Measurements from ENCODE around the gene CYP19A1. TPM values are rescaled to one million over a fixed set of nuclear protein-coding genes. Genes with fewer than 3 reads are reported as not detected.

CYP19A1 gene
- total and polyA plus RNA-seq, 7 donors, result 0.10 to 0.71 (median 0.41) TPM; not detected in 4

DNA sequence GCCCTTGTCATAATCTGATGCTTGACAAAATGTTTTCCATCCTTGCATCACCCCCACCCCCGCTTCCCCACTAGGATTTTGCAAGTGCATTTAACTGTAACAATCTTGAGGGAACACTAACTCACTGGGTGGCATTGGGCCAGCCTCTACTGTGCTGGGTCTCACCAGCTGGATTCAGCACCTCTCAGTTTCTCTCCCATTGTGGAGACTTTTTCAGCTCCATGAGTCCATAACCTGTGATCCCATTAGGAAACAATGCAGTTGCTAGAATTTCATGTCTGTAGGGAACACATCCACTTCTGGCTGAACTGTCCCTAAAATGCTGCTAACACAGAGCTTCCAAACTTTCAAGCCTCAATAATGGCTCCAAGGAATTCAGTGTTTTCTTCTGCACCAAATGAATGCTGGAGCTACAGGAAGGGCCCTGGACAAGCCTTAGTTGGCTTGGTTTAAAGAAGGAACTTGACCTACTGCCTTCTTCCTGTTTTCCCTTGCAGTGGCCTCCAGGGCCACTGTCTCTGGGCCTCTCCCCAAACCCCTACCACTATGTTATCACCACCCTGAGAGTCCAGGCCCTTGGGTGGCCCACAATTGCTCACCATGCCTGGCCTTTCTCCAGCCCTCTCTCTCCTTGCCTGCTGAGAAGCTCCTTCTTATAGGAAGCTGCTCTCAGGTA is 15.6 kb downstream of the CYP19A1 start:
- WGBS, 2 donors, result 81 to 87% methylated on average over 1 of the region's 1 CpG

DNA sequence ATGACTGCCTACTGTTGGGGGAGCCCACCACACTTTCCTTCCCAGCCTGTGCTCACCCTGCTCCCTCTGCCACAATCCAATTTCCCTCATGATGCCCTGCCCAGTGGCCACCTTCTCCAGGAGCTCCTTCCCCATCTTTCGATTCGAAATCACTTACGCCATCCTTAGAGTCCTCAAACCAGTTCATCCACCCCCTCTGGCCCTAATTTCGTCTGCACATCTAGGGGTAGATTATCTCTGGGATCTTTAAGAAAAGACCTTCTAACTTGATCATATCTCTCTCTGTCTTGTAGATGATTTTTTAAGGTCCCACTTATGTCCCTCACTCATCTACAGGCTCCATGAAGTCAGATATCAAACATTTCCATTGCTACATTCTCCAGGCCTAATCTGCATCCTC is 17.1 kb downstream of the CYP19A1 start:
- no peak for TF ChIP-seq POLR2A (IDR thresholded peaks at IDR 0.05)
- no peak for TF ChIP-seq POLR2AphosphoS5 (IDR thresholded peaks at IDR 0.05)
- TF ChIP-seq, protein P1, sequence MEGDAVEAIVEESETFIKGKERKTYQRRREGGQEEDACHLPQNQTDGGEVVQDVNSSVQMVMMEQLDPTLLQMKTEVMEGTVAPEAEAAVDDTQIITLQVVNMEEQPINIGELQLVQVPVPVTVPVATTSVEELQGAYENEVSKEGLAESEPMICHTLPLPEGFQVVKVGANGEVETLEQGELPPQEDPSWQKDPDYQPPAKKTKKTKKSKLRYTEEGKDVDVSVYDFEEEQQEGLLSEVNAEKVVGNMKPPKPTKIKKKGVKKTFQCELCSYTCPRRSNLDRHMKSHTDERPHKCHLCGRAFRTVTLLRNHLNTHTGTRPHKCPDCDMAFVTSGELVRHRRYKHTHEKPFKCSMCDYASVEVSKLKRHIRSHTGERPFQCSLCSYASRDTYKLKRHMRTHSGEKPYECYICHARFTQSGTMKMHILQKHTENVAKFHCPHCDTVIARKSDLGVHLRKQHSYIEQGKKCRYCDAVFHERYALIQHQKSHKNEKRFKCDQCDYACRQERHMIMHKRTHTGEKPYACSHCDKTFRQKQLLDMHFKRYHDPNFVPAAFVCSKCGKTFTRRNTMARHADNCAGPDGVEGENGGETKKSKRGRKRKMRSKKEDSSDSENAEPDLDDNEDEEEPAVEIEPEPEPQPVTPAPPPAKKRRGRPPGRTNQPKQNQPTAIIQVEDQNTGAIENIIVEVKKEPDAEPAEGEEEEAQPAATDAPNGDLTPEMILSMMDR (IDR thresholded peaks at IDR 0.05), result no peak
- TF ChIP-seq EP300 (IDR thresholded peaks at IDR 0.05), result no peak
- no peak overlapping the region for H3K27ac ChIP-seq
- WGBS, 2 donors, result 67 to 91% methylated on average over 4 of the region's 4 CpGs

More for the DNA sequence above, 15.6 kb downstream of the CYP19A1 start:
- no peaks in the 10 kb centered on the region for H3K9me3 ChIP-seq
- H3K27ac ChIP-seq, result peak overlapping the region in 2 of 4 donors; percentile 15 to 31
- peak; percentile 78 for DNase-seq
- H3K4me1 ChIP-seq, result peaks cover 0 to 9% (median 6%) of the 10 kb centered on the region in 4 donors
- no peaks in the 10 kb centered on the region for H3K36me3 ChIP-seq
- TF ChIP-seq, protein P1 (IDR thresholded peaks at IDR 0.05), result no peak
- TF ChIP-seq EP300 (IDR thresholded peaks at IDR 0.05) (no peak), POLR2AphosphoS5 (IDR thresholded peaks at IDR 0.05) (no peak), POLR2A (IDR thresholded peaks at IDR 0.05) (no peak)
- intact Hi-C loops (cut with DNase I), result no loop called here
- no peak overlapping the region for H3K4me3 ChIP-seq
- no peaks in the 10 kb centered on the region for H3K27me3 ChIP-seq

GRCh38 chr15:51320843-51321242 is 17.6 kb downstream of the CYP19A1 start:
- 89 to 95% methylated on average over 2 of the region's 2 CpGs for WGBS, 2 donors
- no peaks in the 10 kb centered on the region for H3K36me3 ChIP-seq
- peaks cover 0 to 9% (median 6%) of the 10 kb centered on the region in 4 donors for H3K4me1 ChIP-seq
- no peak overlapping the region for H3K27ac ChIP-seq
- intact Hi-C loops (cut with DNase I), result no loop called here
- no peak for TF ChIP-seq EP300 (IDR thresholded peaks at IDR 0.05)
- TF ChIP-seq, protein P1 (IDR thresholded peaks at IDR 0.05), result no peak
- TF ChIP-seq POLR2AphosphoS5 (IDR thresholded peaks at IDR 0.05), result no peak
- TF ChIP-seq POLR2A (IDR thresholded peaks at IDR 0.05), result no peak
- H3K27me3 ChIP-seq, result no peaks in the 10 kb centered on the region
- H3K4me3 ChIP-seq, result no peak overlapping the region
- no peaks in the 10 kb centered on the region for H3K9me3 ChIP-seq
- DNase-seq, result no peak

More for the DNA sequence above, 17.1 kb downstream of the CYP19A1 start:
- DNase-seq, result no peak
- intact Hi-C loops (cut with DNase I), result no loop called here
- Histone ChIP-seq H3K27me3 (no peaks in the 10 kb centered on the region), H3K4me3 (no peak overlapping the region), H3K36me3 (no peaks in the 10 kb centered on the region), H3K4me1 (peaks cover 0 to 9% (median 6%) of the 10 kb centered on the region in 4 donors), H3K9me3 (no peaks in the 10 kb centered on the region)

DNA sequence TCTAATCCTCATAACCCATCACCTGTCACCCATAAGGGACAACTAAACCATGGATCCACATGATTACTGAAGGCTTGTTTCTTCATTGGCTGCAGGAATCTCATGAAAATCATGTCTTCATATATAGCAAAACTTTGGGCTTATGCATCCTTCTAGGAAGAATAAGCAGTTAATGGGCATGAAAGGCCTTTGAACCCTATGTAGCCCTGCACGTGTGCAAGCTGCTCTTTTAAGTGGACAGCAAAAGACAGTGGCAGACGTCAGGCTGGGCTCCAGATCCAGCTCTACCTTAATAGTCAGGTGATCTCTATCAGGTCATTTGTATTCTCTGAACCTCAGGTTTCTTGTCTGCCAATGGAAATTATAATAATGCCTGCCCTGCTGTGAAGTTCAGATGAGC is 18.9 kb downstream of the CYP19A1 start:
- Histone ChIP-seq H3K4me3 (no peak overlapping the region), H3K27me3 (no peaks in the 10 kb centered on the region), H3K9me3 (no peaks in the 10 kb centered on the region), H3K4me1 (peaks cover 0 to 9% (median 6%) of the 10 kb centered on the region in 4 donors), H3K36me3 (no peaks in the 10 kb centered on the region), H3K27ac (no peak overlapping the region)
- TF ChIP-seq POLR2AphosphoS5 (IDR thresholded peaks at IDR 0.05) (no peak), POLR2A (IDR thresholded peaks at IDR 0.05) (no peak), EP300 (IDR thresholded peaks at IDR 0.05) (no peak)
- TF ChIP-seq, protein P1 (IDR thresholded peaks at IDR 0.05), result no peak
- intact Hi-C loops (cut with DNase I), result no loop called here
- WGBS, 2 donors, result 64 to 77% methylated on average over 2 of the region's 2 CpGs
- DNase-seq, result no peak

Data from sigmoid colon (tissue), 7 donors.